K562 (cell line): ENCODE data around the gene GJC2. TPM values are rescaled to one million over a fixed set of nuclear protein-coding genes. Genes with fewer than 3 reads are reported as not detected.

Experiments
- CBX1 ChIP-seq: sonication (generic); IDR thresholded peaks from 2 replicates; pipeline ENCODE4 v1.6.1; 2016; ENCODE audit warnings: antibody characterized with exemption, low read depth, mild to moderate bottlenecking
- ETS2 ChIP-seq: IDR thresholded peaks from 2 replicates; pipeline ENCODE4 v1.6.1; 2016; ENCODE audit warnings: borderline replicate concordance, missing genetic modification characterization, mild to moderate bottlenecking, moderate library complexity, missing compliant biosample characterization; ENCODE audit not compliant: poor library complexity, severe bottlenecking
- ETV6 ChIP-seq, 3 experiments: fragments of 150-350 bp in 1 of 3; sonication (generic) in 1 of 3; formaldehyde crosslinking in 1 of 3; IDR thresholded peaks; 2 replicates each; pipeline versions ENCODE4 v1.6.1 to v1.8.0; 2014 to 2022; ENCODE audit warnings: borderline replicate concordance in 2 of 3, low read depth in 2 of 3, antibody characterized with exemption in 1 of 3, low read length in 1 of 3, mild to moderate bottlenecking in 1 of 3, missing genetic modification reagents in 1 of 3
- HSF4 ChIP-seq: fragments of 250-450 bp; sonication (Bioruptor Pico); IDR thresholded peaks from 2 replicates; pipeline ENCODE4 v2.1.2; 2022; ENCODE audit warnings: mild to moderate bottlenecking, moderate library complexity, borderline replicate concordance
- SIN3A ChIP-seq, 2 experiments: fragments of 150-350 bp in 1 of 2; IDR thresholded peaks; 2 replicates each; pipeline ENCODE4 v1.6.1; 2011 to 2016; ENCODE audit warnings: borderline replicate concordance in 2 of 2, low read depth in 2 of 2, low read length in 2 of 2, mild to moderate bottlenecking in 2 of 2, moderate library complexity in 2 of 2; ENCODE audit not compliant: control insufficient read depth in 1 of 2
- SMAD1 ChIP-seq: fragments of 150-350 bp; IDR thresholded peaks from 2 replicates; pipeline ENCODE4 v1.6.1; 2014; ENCODE audit warnings: low read length, low read depth; ENCODE audit not compliant: partially characterized antibody
- TAL1 ChIP-seq: fragments of 450-650 bp; IDR thresholded peaks from 2 replicates; pipeline ENCODE4 v1.6.1; 2016; ENCODE audit warnings: mild to moderate bottlenecking
- TRIM28 ChIP-seq: fragments of 450-650 bp; IDR thresholded peaks from 2 replicates; pipeline ENCODE4 v1.6.1; 2017
- ZNF395 ChIP-seq: fragments of 200-800 bp; sonication (Bioruptor generic); IDR thresholded peaks from 2 replicates; pipeline ENCODE4 v1.6.1; 2017; ENCODE audit warnings: missing genetic modification characterization, missing compliant biosample characterization
- polyA plus RNA-seq, 8 experiments: library from polyadenylated mRNA; depleted of rRNA in 4 of 8; stranded (reverse) in 5 of 8; unstranded in 3 of 8; fragments of >200 nt; fragmentation: Nextera tagmentation in 2 of 8; fragmentation: Illumina TruSeq in 1 of 8; extraction: Ambion mirVana in 2 of 8; extraction: Trizol in 1 of 8; gene quantifications; 2 replicates each; pipeline versions ENCODE4 v1.2.1 to v1.2.3, GENCODE V29; 2011 to 2014; ENCODE audit warnings: inconsistent platforms in 1 of 8, missing spikeins in 1 of 8
- total RNA-seq, 7 experiments: library from RNA; depleted of rRNA in 6 of 7; stranded (reverse); fragments of >200 nt in 6 of 7; fragmentation: Illumina TruSeq in 2 of 7; extraction: Trizol in 2 of 7; gene quantifications; 2 replicates each; pipeline versions ENCODE4 v1.2.1 to v1.2.3, GENCODE V29; 2011 to 2021; ENCODE audit warnings: low replicate concordance in 1 of 7
- TF ChIP-seq, protein P1 (sequence below), 2 experiments: fragments of 150-350 bp in 1 of 2; IDR thresholded peaks; 2 replicates each; pipeline ENCODE4 v1.6.1; 2012 to 2016; ENCODE audit warnings: low read depth in 2 of 2, low read length in 2 of 2, mild to moderate bottlenecking in 1 of 2, moderate library complexity in 1 of 2
- TF ChIP-seq, protein P2 (sequence below), 2 experiments: fragments of 450-650 bp in 1 of 2; IDR thresholded peaks; 2 replicates each; pipeline ENCODE4 v1.6.1; 2011 to 2017; ENCODE audit warnings: low read depth in 2 of 2, antibody characterized with exemption in 1 of 2, borderline replicate concordance in 1 of 2, low read length in 1 of 2, mild to moderate bottlenecking in 1 of 2, mixed read lengths in 1 of 2; ENCODE audit not compliant: control insufficient read depth in 1 of 2

Gene GJC2
- total and polyA plus RNA-seq, 9 of the 15 experiments (the other 6 are each of a cell fraction or from before 2014, with no cell fraction given) = 0.03 to 0.62 (median 0.11) TPM; not detected in 2

DNA sequence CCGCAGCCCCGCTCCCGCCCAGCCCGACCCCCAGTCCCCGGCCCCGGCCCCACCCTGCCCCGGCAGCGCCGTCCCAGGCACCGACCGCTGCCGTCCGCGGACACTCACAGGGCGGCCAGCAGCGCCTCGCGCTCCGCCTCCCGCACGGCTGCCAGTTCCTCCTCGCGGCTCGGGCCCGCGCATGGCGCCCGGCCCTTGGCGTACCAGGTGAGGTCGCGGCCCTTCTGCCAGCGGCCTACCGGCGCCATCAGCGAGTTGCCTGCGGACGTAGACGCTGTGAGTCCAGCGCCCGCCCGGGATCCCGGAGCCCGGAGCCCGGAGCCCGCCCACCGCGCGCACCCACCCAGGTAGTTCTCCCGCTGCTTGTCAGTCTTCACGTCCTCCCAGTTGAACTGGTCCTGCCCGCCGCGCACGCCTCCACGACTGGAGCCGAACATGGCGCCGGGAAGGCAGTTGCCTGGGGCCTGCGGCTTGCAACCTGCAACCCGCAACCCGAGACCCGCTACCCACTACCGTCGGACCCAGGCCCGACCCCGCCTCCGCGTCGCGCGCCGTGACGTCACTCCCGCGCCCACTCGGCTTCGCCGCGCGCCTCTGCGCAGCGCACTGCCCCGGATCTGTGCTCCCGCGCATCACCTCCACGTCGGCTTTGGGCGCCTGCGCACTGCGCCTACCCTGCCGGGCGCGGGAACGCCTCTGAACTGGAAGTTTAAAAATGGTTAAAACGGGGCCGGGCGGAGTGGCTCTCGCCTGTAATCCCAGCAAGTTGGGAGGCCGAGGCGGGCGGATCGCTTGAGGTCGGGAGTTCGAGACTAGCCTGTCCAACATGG is 46.7 kb upstream of the GJC2 start, which contains the start of gene C1orf35 (continued):
- TF ChIP-seq, protein P1, sequence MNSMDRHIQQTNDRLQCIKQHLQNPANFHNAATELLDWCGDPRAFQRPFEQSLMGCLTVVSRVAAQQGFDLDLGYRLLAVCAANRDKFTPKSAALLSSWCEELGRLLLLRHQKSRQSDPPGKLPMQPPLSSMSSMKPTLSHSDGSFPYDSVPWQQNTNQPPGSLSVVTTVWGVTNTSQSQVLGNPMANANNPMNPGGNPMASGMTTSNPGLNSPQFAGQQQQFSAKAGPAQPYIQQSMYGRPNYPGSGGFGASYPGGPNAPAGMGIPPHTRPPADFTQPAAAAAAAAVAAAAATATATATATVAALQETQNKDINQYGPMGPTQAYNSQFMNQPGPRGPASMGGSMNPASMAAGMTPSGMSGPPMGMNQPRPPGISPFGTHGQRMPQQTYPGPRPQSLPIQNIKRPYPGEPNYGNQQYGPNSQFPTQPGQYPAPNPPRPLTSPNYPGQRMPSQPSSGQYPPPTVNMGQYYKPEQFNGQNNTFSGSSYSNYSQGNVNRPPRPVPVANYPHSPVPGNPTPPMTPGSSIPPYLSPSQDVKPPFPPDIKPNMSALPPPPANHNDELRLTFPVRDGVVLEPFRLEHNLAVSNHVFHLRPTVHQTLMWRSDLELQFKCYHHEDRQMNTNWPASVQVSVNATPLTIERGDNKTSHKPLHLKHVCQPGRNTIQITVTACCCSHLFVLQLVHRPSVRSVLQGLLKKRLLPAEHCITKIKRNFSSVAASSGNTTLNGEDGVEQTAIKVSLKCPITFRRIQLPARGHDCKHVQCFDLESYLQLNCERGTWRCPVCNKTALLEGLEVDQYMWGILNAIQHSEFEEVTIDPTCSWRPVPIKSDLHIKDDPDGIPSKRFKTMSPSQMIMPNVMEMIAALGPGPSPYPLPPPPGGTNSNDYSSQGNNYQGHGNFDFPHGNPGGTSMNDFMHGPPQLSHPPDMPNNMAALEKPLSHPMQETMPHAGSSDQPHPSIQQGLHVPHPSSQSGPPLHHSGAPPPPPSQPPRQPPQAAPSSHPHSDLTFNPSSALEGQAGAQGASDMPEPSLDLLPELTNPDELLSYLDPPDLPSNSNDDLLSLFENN (IDR thresholded peaks at IDR 0.05; ENCODE audit: low read depth in 2 of 2, low read length in 2 of 2) = no peak
- TF ChIP-seq ETS2 (tag) (no peak), TRIM28 (no peak), CBX1 (no peak; the same call in 1 of the 2 replicates), ZNF395 (CRISPR knock-in tag) (no peak; the same call in 1 of the 2 replicates), TAL1 (no peak), ETV6 (IDR thresholded peaks at IDR 0.05; ENCODE audit: borderline replicate concordance in 1 of 2, low read depth in 2 of 2, low read length in 1 of 2) (no peak), ETV6 (CRISPR knock-in tag; IDR thresholded peaks at IDR 0.05; ENCODE audit: borderline replicate concordance) (peak; percentile 86; the same call in 1 of the 2 replicates), HSF4 (CRISPR knock-in tag) (no peak), SMAD1 (no peak), SIN3A (IDR thresholded peaks at IDR 0.05; ENCODE audit: borderline replicate concordance in 2 of 2, control insufficient read depth in 1 of 2, low read depth in 2 of 2, low read length in 2 of 2) (peak; percentile 75 to 95)
- TF ChIP-seq, protein P2, sequence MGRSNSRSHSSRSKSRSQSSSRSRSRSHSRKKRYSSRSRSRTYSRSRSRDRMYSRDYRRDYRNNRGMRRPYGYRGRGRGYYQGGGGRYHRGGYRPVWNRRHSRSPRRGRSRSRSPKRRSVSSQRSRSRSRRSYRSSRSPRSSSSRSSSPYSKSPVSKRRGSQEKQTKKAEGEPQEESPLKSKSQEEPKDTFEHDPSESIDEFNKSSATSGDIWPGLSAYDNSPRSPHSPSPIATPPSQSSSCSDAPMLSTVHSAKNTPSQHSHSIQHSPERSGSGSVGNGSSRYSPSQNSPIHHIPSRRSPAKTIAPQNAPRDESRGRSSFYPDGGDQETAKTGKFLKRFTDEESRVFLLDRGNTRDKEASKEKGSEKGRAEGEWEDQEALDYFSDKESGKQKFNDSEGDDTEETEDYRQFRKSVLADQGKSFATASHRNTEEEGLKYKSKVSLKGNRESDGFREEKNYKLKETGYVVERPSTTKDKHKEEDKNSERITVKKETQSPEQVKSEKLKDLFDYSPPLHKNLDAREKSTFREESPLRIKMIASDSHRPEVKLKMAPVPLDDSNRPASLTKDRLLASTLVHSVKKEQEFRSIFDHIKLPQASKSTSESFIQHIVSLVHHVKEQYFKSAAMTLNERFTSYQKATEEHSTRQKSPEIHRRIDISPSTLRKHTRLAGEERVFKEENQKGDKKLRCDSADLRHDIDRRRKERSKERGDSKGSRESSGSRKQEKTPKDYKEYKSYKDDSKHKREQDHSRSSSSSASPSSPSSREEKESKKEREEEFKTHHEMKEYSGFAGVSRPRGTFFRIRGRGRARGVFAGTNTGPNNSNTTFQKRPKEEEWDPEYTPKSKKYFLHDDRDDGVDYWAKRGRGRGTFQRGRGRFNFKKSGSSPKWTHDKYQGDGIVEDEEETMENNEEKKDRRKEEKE (IDR thresholded peaks at IDR 0.05; ENCODE audit: borderline replicate concordance in 1 of 2, control insufficient read depth in 1 of 2, low read depth in 2 of 2, low read length in 1 of 2) = no peak
